Right renal cortex interstitium (tissue), 3 donors: ENCODE measurements around the gene JPH4. TPM values are rescaled to one million over a fixed set of nuclear protein-coding genes. Genes with fewer than 3 reads are reported as not detected.

Source experiments
- DNase-seq, 3 donors: peaks; one replicate each; pipeline ENCODE4 v3.0.0-alpha.2; 2013; ENCODE audit warnings: low read depth in 3 of 3, low spot score in 2 of 3
- polyA plus RNA-seq, 3 donors: library from polyadenylated mRNA; unstranded; fragments of 120-200 nt; gene quantifications; one replicate each; pipeline ENCODE4 v1.2.1, GENCODE V29; 2013; ENCODE audit not compliant: insufficient read length in 3 of 3

JPH4 gene
- polyA plus RNA-seq, 3 donors = 8.5 to 10.3 (median 9.1) TPM

- no peak for DNase-seq
These were observed 4.5 kb upstream of the JPH4 start for GRCh38 chr14:23582906-23583760.

GRCh38 chr14:23580948-23581281 lies 2.3 kb upstream of the JPH4 start:
- DNase-seq = no peak

- DNase-seq = no peak
These were observed 1.7 kb upstream of the JPH4 start for GRCh38 chr14:23580152-23580926.

- DNase-seq = no peak
These were observed 1.1 kb upstream of the JPH4 start for GRCh38 chr14:23579739-23580138.

GRCh38 chr14:23579311-23579630 lies 681 bp upstream of the JPH4 start:
- no peak for DNase-seq

- no peak for DNase-seq
These were observed 739 bp downstream of the JPH4 start for GRCh38 chr14:23577710-23578392.

- DNase-seq = no peak
These were observed 1.4 kb downstream of the JPH4 start for GRCh38 chr14:23577004-23577681.

- no peak for DNase-seq
These were observed 5.1 kb downstream of the JPH4 start for GRCh38 chr14:23573384-23574015.

GRCh38 chr14:23572836-23573235 lies 5.8 kb downstream of the JPH4 start:
- no peak for DNase-seq

GRCh38 chr14:23572524-23572828 lies 6.1 kb downstream of the JPH4 start:
- DNase-seq = no peak

- DNase-seq = no peak
These were observed 6.7 kb downstream of the JPH4 start for GRCh38 chr14:23571701-23572523.

- no peak for DNase-seq
These were observed 7.6 kb downstream of the JPH4 start for GRCh38 chr14:23570806-23571483.

- DNase-seq = no peak
These were observed 9.0 kb downstream of the JPH4 start for GRCh38 chr14:23569443-23570151.

GRCh38 chr14:23568600-23569331 lies 9.8 kb downstream of the JPH4 start:
- DNase-seq = no peak

- no peak for DNase-seq
These were observed 10.5 kb downstream of the JPH4 start for GRCh38 chr14:23568021-23568599.

GRCh38 chr14:23567186-23568020 lies 11.2 kb downstream of the JPH4 start, which contains the start of gene AP1G2:
AP1G2 (minus strand) TSS chr14:23567791; CDS start chr14:23567314, 477 bp downstream.
- DNase-seq = no peak

GRCh38 chr14:23566778-23567185 lies 11.8 kb downstream of the JPH4 start:
- no peak for DNase-seq
